ENCODE results near the gene KCNC3.
"Not testable (repeated sequence)": the region's sequence is repeated elsewhere in the genome, so short reads cannot be mapped to it uniquely, and the experiment has no call there.

The KCNC3 gene

DNA sequence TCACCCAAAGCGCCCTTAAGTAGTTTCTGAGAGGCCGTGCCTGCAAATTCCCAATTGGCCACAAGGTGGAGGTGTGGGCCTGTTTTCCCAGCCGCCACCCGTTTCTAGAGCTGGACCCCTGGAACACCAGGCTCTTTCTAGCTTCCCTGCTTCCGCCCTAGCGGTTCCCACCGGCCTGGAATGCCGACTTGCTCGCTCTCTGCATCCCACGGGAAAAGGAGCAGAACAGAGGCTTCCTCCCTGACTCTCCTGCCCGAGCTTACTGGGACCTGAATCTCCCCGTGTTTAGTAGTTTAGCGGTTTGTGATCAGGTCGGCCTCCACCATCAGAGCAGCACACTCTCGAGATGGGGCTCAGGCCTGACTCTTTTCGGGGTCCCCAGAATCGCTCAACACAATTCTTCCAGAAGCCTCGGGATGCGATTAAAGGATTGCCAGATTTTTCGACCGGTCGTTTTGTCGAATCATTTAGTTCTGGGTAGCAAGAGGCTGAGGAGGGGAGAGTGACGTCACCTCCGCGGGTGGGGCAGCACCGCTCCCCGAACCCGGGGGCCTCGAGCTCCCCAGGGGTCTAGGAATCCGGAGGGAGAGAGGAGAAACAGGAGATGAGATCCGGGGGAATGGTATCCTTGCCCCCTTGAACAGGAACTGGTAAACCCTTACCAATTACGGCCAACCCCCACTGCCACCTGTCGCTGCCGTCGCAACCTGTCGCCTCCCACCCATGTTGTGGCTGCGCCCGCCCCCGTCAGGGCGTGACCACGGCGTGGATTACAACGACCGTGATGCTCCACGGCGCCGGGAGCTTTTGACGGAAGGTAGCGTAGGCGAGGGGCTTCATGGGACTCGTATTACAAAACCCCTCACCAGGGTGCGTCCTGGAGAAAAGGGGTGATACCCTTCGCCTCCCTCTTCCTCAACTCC lies 28.3 kb upstream of the KCNC3 start:
- peak; percentile 56 for DNase-seq
- in situ Hi-C loops (cut with HindIII; ENCODE audit: low pct_ligation_motif_present, low pct_unique_long_range_greater_than_20kb, low sequenced_read_pairs) = no loop called here

GRCh38 chr19:50356691-50357177 lies 27.6 kb upstream of the KCNC3 start:
- in situ Hi-C loops (cut with HindIII; ENCODE audit: low pct_ligation_motif_present, low pct_unique_long_range_greater_than_20kb, low sequenced_read_pairs) = no loop called here
- DNase-seq = no peak

DNA sequence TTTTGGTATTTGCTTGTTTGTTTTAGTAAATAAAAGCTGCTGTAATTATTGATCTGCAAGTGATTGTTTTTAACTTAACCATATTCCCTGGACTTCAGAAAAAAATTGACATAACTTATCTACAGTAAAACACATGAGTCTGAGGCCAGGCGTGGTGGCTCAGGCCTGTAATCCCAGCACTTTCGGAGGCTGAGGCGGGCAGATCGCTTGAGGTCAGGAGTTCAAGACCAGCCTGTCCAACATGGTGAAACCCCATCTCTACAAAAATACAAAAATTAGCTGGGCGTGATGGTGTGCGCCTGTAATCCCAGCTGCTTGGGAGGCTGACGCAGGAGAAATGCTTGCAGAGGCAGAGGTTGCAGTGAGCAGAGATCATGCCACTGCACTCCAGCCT lies 24.3 kb upstream of the KCNC3 start:
- DNase-seq; in situ Hi-C loops (cut with HindIII; ENCODE audit: low pct_ligation_motif_present, low pct_unique_long_range_greater_than_20kb, low sequenced_read_pairs): not testable (repeated sequence)

DNA sequence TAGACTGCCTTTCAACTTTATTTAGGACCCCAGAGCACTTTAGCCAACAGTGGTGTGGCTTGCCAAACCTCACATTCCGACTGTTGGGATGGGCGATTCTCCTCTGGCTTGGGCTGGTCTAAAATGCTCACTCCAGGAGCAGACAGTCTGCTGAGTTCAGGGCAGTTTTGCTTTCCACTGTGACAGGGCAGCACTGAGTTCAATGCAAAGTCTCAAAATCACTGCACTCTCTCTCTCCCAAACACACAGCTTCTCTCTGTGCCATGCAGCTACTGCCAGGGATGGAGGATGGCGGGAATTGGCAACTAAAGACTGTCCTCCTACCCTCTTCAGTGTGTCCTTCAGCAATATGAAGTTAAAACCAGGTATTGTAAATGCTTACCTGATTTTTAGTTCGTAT lies 23.1 kb upstream of the KCNC3 start:
- DNase-seq = no peak
- in situ Hi-C loops (cut with HindIII; ENCODE audit: low pct_ligation_motif_present, low pct_unique_long_range_greater_than_20kb, low sequenced_read_pairs) = no loop called here

DNA sequence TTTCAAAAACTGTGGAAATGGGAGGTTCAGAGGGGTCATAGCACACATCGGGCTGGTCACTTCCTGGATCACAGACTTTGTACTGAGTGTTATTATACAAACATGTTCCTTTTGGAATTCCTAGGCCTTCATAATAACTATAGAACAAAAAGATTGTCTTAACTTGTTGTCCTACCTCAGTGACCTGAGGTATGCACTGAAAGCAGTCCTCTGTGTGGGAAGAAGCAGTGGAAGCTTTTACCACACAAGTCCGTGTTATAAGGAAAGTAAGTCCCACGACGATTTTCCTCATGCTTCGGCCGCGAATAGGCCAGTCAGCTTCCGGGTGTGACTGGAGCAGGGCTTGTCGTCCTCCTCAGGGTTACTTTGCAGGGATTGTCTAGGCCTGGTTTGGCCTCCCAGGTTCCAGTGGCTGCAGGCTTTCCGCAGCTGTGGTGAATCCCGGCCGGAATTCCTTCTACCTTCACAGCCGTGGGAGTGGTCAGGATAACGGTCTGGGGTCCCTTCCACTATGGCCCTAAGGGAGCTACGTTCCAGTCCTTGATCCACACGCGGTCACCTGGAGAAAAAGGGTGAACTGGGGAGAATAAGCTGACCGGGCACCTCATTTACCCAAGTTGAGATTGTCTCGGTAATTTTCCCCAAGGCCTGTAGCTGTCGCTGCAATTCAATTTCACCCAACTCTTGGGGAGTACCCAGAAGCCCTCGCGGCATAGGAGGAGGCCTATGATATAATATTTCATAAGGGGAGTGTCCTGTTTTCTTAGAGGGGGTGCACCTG lies 20.3 kb upstream of the KCNC3 start:
- no peak for DNase-seq
- in situ Hi-C loops (cut with HindIII; ENCODE audit: low pct_ligation_motif_present, low pct_unique_long_range_greater_than_20kb, low sequenced_read_pairs) = no loop called here

GRCh38 chr19:50347089-50347581 lies 18.0 kb upstream of the KCNC3 start:
- in situ Hi-C loops (cut with HindIII; ENCODE audit: low pct_ligation_motif_present, low pct_unique_long_range_greater_than_20kb, low sequenced_read_pairs) = not testable (repeated sequence)

DNA sequence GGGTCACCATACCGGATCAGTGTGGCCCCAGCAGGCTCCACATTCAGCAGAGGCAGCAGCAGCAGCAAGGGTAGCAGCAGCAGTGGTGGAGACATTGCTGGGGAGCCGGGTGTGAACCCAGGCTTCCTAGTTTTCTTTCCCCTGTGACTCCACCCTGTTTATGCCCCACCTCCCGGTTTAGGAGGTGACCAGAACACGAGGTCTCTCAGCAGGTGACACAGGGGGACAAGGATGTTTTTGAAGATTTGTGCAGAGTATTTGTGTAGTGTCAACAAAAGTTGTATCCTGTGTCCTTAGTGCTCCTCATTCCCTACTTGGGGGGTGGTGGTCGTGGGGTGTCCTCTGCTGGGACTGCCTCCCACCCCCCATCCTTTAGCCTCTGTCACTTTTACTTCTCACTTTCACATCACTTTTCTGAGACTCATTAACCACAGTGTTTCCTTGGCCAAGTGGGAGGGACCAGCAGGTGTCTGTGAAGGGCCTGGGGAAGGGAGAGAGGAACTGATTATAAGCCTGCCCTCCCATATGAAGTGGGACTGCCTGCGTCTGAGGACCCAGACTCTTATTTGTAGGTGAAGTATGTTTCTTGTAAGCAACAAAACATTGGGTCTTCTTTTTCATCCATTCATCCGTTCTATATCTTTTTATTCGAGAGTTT lies 15.6 kb upstream of the KCNC3 start:
- in situ Hi-C loops (cut with HindIII; ENCODE audit: low pct_ligation_motif_present, low pct_unique_long_range_greater_than_20kb, low sequenced_read_pairs) = no loop called here
- DNase-seq = no peak

More at GRCh38 chr19:50347089-50347581, 18.0 kb upstream of the KCNC3 start:
- not testable (repeated sequence) for DNase-seq

GRCh38 chr19:50341091-50341564 lies 12.0 kb upstream of the KCNC3 start:
- in situ Hi-C loops (cut with HindIII; ENCODE audit: low pct_ligation_motif_present, low pct_unique_long_range_greater_than_20kb, low sequenced_read_pairs) = no loop called here
- no peak for DNase-seq

DNA sequence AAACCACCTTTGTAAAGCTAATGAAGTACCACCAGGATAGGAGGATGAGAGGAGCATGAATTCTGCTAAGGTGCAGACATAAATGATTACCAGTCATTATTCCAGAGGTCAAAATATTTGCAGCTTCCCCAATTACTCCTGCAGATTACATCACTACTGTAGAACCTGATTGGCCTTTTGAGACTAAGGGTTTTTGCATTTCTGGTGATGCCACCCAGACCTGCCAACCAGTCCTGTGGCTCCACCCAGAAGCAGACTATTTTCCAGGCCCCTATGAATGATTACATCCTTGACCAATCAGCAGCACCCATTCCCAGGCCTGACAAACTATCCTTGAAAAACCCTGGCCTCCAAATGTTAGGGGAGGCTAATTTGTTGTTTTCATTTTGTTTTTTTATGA lies 11.2 kb upstream of the KCNC3 start:
- in situ Hi-C loops (cut with HindIII; ENCODE audit: low pct_ligation_motif_present, low pct_unique_long_range_greater_than_20kb, low sequenced_read_pairs) = no loop called here
- no peak for DNase-seq

DNA sequence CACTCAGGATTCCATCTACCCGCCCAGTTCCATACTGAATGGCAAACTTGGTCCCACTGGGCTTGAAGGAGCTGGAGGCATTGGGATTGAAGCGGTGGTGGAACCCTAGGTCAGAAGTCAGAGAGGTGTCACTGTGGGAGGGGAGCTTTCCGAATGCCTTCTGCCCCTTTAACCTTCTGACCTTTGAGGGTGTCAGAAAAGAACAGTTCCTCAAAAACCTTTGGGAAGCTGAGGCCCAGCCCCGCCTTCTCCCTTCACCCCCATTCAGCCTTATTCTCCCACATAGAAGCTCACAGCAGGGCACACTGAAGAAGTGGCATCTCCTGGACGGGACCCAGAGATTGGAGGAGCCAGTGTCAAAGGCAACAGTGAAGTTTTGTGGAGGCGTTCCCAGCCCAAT lies 7.9 kb upstream of the KCNC3 start:
- in situ Hi-C loops (cut with HindIII; ENCODE audit: low pct_ligation_motif_present, low pct_unique_long_range_greater_than_20kb, low sequenced_read_pairs); DNase-seq: not testable (repeated sequence)

DNA sequence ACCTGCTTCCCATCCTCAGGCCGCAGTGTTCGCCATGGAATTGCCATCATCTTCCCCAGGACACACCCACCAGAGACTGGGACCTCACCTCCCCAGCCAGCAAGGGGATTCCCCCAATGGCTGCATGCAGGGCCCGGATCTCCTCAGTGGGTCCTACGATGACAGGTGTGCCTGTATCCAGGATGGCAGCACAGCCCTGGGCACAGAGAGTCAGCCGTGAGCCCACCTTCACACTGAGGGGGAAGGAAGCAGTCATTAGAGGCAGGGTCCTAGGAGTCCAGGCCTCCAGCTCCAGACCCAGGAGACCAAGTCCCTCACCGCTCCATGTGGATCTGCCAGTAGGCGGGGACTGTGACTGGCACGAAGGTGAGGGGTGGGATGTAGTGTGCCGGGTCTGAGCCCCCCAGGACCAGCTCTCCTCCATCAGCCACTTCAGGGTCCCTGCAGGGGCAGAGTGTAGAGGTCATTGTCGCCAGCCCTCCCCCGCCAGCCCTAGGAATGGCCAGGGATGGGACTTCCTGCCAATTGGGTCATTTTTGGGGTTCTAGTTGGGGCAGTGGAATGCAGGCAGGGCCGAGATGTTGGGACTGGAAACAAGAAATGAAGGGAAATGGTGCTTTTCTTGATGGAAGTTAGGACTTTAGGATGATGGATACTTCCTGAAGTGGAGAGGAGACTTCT lies 5.7 kb upstream of the KCNC3 start:
- in situ Hi-C loops (cut with HindIII; ENCODE audit: low pct_ligation_motif_present, low pct_unique_long_range_greater_than_20kb, low sequenced_read_pairs) = no loop called here
- DNase-seq = no peak

- peak; percentile 37 for DNase-seq
- in situ Hi-C loops (cut with HindIII; ENCODE audit: low pct_ligation_motif_present, low pct_unique_long_range_greater_than_20kb, low sequenced_read_pairs) = no loop called here
Observed at GRCh38 chr19:50333737-50334617, 4.8 kb upstream of the KCNC3 start.

- DNase-seq = peak; percentile 39
- in situ Hi-C loops (cut with HindIII; ENCODE audit: low pct_ligation_motif_present, low pct_unique_long_range_greater_than_20kb, low sequenced_read_pairs) = no loop called here
Observed at GRCh38 chr19:50333235-50333736, 4.1 kb upstream of the KCNC3 start.

DNA sequence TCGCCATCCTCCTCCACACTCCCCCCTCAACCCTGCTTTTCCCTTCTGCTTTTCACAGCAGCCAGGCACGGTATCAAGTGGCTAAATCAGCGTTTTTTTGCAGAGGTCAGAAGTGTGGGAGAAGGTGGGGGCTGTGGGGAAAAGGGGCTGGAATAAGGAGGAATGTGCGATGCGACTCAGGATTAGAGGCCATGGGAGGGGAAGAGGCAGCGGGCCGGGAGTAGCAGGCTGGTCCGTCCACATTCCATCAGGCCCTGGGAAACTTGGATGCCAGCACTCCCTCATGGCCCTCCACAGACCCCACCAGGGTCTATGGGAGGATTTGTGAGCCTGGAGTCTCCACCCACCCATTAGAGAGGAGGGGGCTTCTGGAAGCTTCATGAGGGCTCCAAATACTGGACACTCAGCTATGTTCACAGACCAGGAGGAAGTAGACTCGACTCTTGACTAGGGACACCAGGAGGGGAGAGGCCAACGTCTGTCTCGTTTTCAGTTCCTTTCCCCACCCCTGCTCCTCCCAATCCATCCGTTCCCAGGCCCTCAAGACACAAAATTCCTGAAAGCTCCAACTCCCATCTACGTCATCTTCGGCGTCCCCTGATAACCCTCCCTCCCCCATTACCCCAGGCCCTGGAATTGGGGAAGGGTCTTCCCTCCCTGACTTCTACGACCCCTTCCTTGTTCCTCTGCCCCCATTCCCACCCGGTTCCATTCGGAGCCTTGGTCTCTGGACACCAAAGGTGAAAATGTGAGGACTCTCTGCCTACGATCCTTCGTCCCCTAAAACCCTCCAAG lies 3.3 kb upstream of the KCNC3 start:
- no peak for DNase-seq
- in situ Hi-C loops (cut with HindIII; ENCODE audit: low pct_ligation_motif_present, low pct_unique_long_range_greater_than_20kb, low sequenced_read_pairs) = no loop called here

GRCh38 chr19:50331994-50332243 lies 2.7 kb upstream of the KCNC3 start:
- in situ Hi-C loops (cut with HindIII; ENCODE audit: low pct_ligation_motif_present, low pct_unique_long_range_greater_than_20kb, low sequenced_read_pairs) = no loop called here
- DNase-seq = no peak

DNA sequence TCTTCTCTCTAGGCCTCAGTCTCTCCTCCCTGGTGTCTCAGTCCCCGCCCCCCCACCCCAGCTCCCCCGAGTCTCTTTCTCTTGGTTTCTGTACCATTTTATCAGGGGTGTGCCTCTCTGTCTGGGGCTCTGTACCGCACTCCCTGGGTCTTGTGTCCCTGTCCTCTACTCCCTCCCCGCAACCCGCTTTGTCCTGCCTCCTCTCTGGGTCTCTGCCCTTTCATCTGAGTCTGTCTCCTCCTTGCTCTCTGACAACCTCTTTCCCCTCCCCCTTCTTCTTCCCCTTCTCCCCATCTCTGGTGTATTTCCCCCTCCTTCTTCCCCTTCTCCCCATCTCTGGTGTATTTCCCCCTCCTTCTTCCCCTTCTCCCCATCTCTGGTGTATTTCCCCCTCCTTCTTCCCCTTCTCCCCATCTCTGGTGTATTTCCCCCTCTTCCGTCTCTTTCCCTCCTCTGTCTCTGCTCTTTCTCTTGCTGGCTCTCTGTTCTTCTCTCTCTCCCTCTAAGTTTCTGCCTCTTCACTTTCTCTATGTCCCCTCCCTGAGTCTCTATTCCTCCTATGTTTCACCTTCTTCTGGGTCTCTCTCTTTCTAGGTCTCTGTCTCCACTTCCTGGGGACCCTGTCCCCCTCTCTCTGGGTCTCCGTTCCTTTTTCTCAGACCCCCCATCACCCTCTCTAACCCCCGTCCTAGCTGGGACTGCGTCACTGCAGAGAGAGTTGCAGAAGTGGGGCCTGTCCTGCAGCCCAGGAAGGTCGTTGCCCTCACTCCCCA lies 2.2 kb upstream of the KCNC3 start:
- no peak for DNase-seq
- in situ Hi-C loops (cut with HindIII; ENCODE audit: low pct_ligation_motif_present, low pct_unique_long_range_greater_than_20kb, low sequenced_read_pairs) = no loop called here
